Lung (tissue), 12 donors: ENCODE measurements around the gene BRD3OS. TPM values are rescaled to one million over a fixed set of nuclear protein-coding genes. Genes with fewer than 3 reads are reported as not detected.

Experiments used
- ATAC-seq: fragments of 200-7000 bp; cut with Tn5 transposase; one replicate; pipeline ENCODE4 v1.9.1; 2020; ENCODE audit warnings: moderate number of reproducible peaks; ENCODE audit not compliant: insufficient read depth, low FRiP score
- DNase-seq, 3 donors: peaks; one replicate each; pipeline ENCODE4 v3.0.0-alpha.2; 2013 to 2017
- H3K27ac ChIP-seq, 2 donors: one replicate each; pipeline ENCODE4 v1.5.1; 2013; ENCODE audit warnings: mild to moderate bottlenecking in 2 of 2, moderate library complexity in 2 of 2, control low read depth in 1 of 2, inconsistent platforms in 1 of 2, low read depth in 1 of 2, low read length in 1 of 2
- H3K27me3 ChIP-seq, 3 donors: one replicate each; pipeline ENCODE4 v1.5.1; 2013; ENCODE audit warnings: low read length in 2 of 3; ENCODE audit not compliant: control insufficient read depth in 3 of 3, insufficient read depth in 3 of 3
- H3K36me3 ChIP-seq, 4 donors: one replicate each; pipeline ENCODE4 v1.5.1; 2013; ENCODE audit warnings: low read length in 4 of 4, mild to moderate bottlenecking in 1 of 4, moderate library complexity in 1 of 4; ENCODE audit not compliant: control insufficient read depth in 4 of 4, insufficient read depth in 4 of 4
- H3K4me1 ChIP-seq, 5 donors: one replicate each; pipeline ENCODE4 v1.5.1; 2013; ENCODE audit warnings: low read length in 5 of 5, mild to moderate bottlenecking in 2 of 5, moderate library complexity in 1 of 5; ENCODE audit not compliant: control insufficient read depth in 5 of 5, insufficient read depth in 5 of 5
- H3K4me3 ChIP-seq: one replicate; pipeline ENCODE4 v1.5.1; 2013; ENCODE audit warnings: mild to moderate bottlenecking, control low read depth, moderate library complexity
- H3K9ac ChIP-seq, 2 donors: one replicate each; pipeline ENCODE4 v1.5.1; 2013; ENCODE audit warnings: low read length in 2 of 2, control low read depth in 1 of 2; ENCODE audit not compliant: insufficient read depth in 1 of 2
- H3K9me3 ChIP-seq, 4 donors: one replicate each; pipeline ENCODE4 v1.5.1; 2013; ENCODE audit warnings: low read length in 3 of 4, mild to moderate bottlenecking in 1 of 4, moderate library complexity in 1 of 4; ENCODE audit not compliant: control insufficient read depth in 4 of 4, insufficient read depth in 3 of 4
- CTCF ChIP-seq: IDR thresholded peaks from 2 replicates; pipeline ENCODE4 v1.5.1; 2012; ENCODE audit warnings: mild to moderate bottlenecking; ENCODE audit errors: control extremely low read depth, extremely low read depth
- WGBS, 2 donors: extraction: QIAGEN DNeasy Blood & Tissue Kit; methylation state at CpG; one replicate each; pipeline ENCODE4 v1.1.7; 2013; 5-methylcytosine and 5-hydroxymethylcytosine counted together
- polyA plus RNA-seq, 2 donors: library from polyadenylated mRNA; stranded (reverse); fragments of 200-250 nt; gene quantifications; one replicate each; pipeline ENCODE4 v1.2.1, GENCODE V29; 2013
- total RNA-seq, 2 donors: library from RNA; depleted of rRNA in 1 of 2; stranded (reverse); fragments of >200 nt in 1 of 2; gene quantifications; one replicate each; pipeline ENCODE4 v1.2.1, GENCODE V29; 2014 to 2021
- donor health status: control.
- donor health status: control.
- donor health status: Bipolar disorder and iron deficiency.
- donor health status: healthy.
- donor health status: DM: yes; HTN: yes; CAD: no.

Gene BRD3OS
- total and polyA plus RNA-seq, 4 donors, result 7.1 to 20.7 (median 14.9) TPM

GRCh38 chr9:134005381-134005780 is 19.9 kb upstream of the BRD3OS start:
- WGBS, 2 donors, result 88 to 90% methylated on average over 8 of the region's 8 CpGs
- TF ChIP-seq CTCF, result no peak
- no peaks in the 10 kb centered on the region for H3K9me3 ChIP-seq
- H3K9ac ChIP-seq, result no peak overlapping the region
- H3K36me3 ChIP-seq, result no peaks in the 10 kb centered on the region
- DNase-seq, result no peak
- H3K4me3 ChIP-seq, result no peak overlapping the region
- no peak for ATAC-seq
- no peaks in the 10 kb centered on the region for H3K27me3 ChIP-seq
- H3K4me1 ChIP-seq, result peaks cover 0 to 8% (median under 1%) of the 10 kb centered on the region in 5 donors
- no peak overlapping the region for H3K27ac ChIP-seq

- WGBS, 2 donors, result 33 to 38% methylated on average over 6 of the region's 6 CpGs
- TF ChIP-seq CTCF, result no peak
- Histone ChIP-seq H3K9ac (no peak overlapping the region), H3K4me3 (no peak overlapping the region), H3K36me3 (no peaks in the 10 kb centered on the region), H3K27ac (no peak overlapping the region), H3K27me3 (no peaks in the 10 kb centered on the region), H3K4me1 (peaks cover 0 to 7% (median 0%) of the 10 kb centered on the region in 5 donors), H3K9me3 (no peaks in the 10 kb centered on the region)
- DNase-seq, result peak in 1 of 3 donors; percentile 21
- no peak for ATAC-seq
Observed at GRCh38 chr9:134007150-134007549, 18.1 kb upstream of the BRD3OS start.

DNA sequence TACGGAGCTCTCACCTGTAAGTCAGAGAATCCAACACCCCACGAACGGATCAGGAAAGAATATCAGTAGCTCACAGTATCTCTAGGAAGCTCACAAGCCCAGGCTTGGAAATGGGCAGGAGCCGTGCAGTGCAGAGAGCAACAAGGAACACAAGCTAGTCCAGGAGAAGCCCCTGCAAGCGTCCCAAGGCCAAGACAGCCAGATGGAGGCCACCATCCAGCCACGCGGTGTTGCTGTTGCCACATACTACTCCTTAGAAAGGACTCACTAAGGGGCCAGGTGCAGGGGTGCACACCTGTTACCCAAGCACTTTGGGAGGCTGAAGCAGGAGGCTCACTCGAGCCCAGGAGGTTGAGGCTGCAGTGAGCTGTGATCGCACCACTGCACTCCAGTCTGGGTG is 17.7 kb upstream of the BRD3OS start:
- Histone ChIP-seq H3K9ac (no peak overlapping the region), H3K4me3 (no peak overlapping the region), H3K27me3 (no peaks in the 10 kb centered on the region), H3K27ac (no peak overlapping the region), H3K4me1 (peaks cover 0 to 7% (median 0%) of the 10 kb centered on the region in 5 donors), H3K36me3 (no peaks in the 10 kb centered on the region), H3K9me3 (no peaks in the 10 kb centered on the region)
- TF ChIP-seq CTCF, result no peak
- no peak for ATAC-seq
- no peak for DNase-seq
- WGBS, 2 donors, result 80 to 82% methylated on average over 9 of the region's 9 CpGs
